ENCODE results near the gene DPY19L3.

DNA sequence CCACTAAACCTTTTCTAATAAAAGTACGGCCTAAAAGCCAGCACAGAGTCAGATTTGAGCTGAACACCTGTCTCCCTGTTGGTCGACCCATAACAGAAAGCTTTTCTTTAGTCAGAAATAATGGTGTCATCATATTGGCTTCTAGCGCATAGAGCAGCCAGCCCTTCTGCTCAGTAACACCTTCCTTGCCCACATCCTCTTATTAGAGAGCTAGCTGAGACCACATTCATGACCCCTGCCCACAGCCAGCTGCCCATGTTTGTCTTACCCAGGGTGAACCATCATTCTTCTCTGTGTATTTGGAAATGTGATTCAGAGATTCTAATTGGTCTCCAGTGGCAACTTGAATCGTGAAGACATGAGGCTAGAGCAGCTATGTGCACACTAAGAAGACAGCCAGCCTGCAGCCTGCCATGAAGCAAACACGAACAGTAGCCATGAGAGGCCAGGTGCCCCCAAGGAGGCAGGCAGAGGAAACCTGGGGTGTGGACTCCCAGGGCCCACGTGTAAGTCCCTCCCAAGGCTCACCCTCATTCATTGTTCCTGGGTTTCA, 93.2 kb downstream of the DPY19L3 start:
- TF ChIP-seq, protein P1, sequence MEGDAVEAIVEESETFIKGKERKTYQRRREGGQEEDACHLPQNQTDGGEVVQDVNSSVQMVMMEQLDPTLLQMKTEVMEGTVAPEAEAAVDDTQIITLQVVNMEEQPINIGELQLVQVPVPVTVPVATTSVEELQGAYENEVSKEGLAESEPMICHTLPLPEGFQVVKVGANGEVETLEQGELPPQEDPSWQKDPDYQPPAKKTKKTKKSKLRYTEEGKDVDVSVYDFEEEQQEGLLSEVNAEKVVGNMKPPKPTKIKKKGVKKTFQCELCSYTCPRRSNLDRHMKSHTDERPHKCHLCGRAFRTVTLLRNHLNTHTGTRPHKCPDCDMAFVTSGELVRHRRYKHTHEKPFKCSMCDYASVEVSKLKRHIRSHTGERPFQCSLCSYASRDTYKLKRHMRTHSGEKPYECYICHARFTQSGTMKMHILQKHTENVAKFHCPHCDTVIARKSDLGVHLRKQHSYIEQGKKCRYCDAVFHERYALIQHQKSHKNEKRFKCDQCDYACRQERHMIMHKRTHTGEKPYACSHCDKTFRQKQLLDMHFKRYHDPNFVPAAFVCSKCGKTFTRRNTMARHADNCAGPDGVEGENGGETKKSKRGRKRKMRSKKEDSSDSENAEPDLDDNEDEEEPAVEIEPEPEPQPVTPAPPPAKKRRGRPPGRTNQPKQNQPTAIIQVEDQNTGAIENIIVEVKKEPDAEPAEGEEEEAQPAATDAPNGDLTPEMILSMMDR (IDR thresholded peaks at IDR 0.05) = no peak
- TF ChIP-seq ZFX (IDR thresholded peaks at IDR 0.05; ENCODE audit: borderline replicate concordance) = no peak

All from 22Rv1 (cell line).